Measurements from ENCODE around the gene GRAMD4.
A peak's percentile ranks its signal among the peaks of the same experiment; 100 is the strongest.
"Not testable (repeated sequence)": the region's sequence is repeated elsewhere in the genome, so short reads cannot be mapped to it uniquely, and the experiment has no call there.

Gene GRAMD4

DNA sequence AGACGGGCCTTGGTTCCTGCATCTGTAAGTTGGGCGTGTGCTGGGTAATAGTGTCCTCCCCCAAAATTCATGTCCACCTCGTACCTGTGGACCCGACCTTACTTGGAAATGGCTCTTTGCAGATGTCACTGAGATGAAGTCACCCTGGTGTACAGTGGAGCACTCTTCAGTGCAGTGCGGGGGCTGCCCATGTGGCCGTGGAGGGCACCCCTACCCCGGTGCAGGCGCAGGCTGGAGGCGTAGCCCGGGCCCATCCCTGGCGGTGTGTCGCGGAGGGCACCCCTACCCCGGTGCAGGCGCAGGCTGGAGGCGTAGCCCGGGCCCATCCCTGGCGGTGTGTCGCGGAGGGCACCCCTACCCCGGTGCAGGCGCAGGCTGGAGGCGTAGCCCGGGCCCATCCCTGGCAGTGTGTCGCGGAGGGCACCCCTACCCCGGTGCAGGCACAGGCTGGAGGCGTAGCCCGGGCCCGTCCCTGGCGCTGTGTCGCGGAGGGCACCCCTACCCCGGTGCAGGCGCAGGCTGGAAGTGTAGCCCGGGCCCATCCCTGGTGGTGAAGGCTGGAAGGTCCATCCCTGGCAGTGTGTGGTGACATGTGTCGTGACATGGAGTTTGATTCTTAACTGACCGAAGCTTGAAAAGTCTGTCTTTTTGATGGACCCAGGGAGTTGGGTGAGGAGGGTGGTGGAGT is 1.2 kb downstream of the GRAMD4 start:
- DNase-seq = not testable (repeated sequence)

GRCh38 chr22:46622081-46622521 is 1.9 kb downstream of the GRAMD4 start:
- peak; percentile 70 to 79 (median 74) for DNase-seq

DNA sequence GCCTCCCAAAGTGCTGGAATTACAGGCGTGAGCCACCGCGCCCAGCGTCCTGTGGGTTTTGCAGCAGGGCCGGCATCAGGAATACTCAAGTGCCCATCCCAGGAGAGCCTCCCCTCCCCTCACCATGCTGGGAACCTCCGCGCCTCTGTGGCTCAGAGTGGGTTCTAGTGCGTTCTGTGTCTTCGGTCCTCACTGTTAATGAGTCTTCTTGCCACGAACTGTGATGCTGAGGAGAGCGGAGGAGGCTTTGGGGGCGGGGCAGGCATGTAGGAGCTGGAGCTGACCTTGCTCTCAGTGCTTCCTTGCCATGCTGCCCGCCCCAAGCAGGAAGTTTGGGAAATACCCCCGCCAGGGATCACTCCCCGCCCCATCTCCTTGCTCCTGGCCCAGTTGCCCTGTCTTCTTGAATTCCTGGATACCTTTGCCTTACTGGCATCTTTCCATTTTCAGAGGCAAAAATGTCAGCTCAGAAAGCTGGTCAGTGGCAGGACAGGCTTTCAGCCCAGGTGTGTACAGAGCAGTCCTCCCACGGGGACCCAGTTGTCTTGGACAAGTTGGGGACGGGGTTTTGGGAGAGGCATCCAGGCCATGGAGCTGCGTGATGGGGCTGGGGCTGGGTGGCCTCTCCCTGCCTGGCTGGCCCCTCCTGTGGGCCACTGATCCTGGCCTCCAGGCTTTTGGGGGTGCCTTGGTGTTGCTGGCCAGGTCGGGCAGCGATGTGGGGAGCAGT is 5.1 kb downstream of the GRAMD4 start:
- DNase-seq = no peak

- DNase-seq = no peak
Observed at GRCh38 chr22:46625843-46626349, 5.7 kb downstream of the GRAMD4 start.

DNA sequence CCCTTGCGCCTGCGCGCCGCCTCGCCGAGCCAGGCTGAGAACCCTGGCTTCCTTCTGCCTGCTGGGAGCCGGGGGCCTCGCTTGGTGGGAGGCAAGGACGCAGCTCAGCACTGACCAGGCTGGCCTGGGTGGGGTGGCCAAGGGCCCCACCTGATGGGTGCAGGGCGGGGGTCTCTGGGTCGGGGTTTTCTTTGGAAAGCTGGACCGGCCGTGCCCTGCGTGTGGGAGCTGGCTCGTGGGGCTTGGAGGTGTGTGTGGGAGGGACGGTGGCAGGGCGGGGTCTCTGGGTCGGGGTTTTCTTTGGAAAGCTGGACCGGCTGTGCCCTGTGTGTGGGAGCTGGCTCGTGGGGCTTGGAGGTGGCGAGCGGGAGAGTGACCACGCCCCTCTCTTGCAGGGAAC is 6.2 kb downstream of the GRAMD4 start:
- DNase-seq = no peak

GRCh38 chr22:46626911-46627805 is 7.0 kb downstream of the GRAMD4 start:
- DNase-seq = no peak

- no peak for DNase-seq
Observed at GRCh38 chr22:46627806-46628482, 7.8 kb downstream of the GRAMD4 start.

GRCh38 chr22:46628756-46629155 is 8.6 kb downstream of the GRAMD4 start:
- DNase-seq = no peak

GRCh38 chr22:46629291-46629690 is 9.1 kb downstream of the GRAMD4 start:
- no peak for DNase-seq

DNA sequence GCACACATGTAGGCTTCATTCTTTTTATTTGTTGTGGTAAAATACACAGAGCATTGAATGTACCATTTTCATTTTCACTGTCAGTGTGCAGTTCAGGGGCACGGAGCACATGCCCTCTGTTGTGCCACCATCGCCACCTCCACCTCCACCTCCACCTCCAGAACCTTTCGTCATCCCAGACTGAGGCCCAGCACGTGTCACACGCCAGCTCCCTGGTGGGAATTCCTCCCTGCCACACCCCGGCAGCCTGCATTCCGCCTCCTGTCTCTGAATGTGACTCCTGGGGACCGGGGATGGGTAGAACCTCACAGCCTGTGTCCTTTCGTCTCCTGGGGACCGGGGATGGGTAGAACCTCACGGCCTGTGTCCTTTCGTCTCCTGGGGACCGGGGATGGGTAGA is 10.9 kb downstream of the GRAMD4 start:
- DNase-seq = no peak

DNA sequence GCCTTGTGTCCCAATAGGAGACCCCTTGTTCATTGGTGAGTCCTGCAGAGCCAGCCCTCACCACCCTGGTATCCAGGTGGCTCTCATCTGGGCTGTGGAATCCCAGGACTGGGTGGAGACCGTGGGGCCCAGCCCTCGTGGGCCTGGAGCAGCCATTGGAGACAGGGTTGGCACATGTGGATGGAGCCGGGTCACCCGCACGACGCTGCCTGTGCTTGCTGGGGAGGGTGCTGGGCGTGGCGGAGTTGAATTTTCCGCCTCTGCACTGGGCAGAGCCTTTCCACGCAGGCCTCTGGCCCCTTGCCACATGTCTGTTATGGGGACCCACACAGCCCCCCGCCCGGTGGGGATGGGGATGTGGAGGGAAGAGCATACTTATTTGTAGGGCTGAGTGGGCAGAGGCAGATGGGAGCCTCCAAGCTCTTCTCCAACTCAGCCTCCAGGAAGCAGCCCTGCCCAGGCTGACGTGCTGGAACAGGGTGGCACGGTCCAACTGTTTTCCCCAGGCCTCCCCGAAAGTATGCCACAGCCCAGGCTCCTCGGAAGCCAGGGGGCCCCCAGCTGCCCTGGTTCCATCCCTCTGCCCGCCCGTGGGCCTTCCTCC is 12.6 kb downstream of the GRAMD4 start:
- no peak for DNase-seq

- no peak for DNase-seq
Observed at GRCh38 chr22:46633334-46633890, 13.2 kb downstream of the GRAMD4 start.

- no peak for DNase-seq
Observed at GRCh38 chr22:46634011-46634699, 14.0 kb downstream of the GRAMD4 start.

DNA sequence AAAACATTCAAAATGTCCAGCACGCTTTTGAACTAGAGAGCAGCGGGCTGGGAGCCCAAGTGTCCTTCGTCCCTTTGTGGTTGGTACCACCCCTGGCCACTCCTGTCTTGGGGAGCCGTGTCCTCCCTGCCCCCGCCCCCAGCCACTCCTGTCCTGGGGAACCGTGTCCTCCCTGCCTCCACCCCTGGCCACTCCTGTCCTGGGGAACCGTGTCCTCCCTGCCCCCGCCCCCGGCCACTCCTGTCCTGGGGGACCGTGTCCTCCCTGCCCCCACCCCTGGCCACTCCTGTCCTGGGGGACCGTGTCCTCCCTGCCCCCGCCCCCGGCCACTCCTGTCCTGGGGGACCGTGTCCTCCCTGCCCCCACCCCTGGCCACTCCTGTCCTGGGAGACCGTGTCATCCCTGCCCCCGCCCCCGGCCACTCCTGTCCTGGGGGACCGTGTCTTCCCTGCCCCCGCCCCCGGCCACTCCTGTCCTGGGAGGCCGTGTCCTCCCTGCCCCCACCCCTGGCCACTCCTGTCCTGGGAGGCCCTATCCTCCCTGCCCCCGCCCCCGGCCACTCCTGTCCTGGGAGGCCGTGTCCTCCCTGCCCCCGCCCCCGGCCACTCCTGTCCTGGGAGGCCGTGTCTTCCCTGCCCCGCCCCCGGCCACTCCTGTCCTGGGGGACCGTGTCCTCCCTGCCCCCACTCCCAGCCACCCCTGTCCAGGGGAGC is 14.9 kb downstream of the GRAMD4 start:
- DNase-seq = not testable (repeated sequence)

DNA sequence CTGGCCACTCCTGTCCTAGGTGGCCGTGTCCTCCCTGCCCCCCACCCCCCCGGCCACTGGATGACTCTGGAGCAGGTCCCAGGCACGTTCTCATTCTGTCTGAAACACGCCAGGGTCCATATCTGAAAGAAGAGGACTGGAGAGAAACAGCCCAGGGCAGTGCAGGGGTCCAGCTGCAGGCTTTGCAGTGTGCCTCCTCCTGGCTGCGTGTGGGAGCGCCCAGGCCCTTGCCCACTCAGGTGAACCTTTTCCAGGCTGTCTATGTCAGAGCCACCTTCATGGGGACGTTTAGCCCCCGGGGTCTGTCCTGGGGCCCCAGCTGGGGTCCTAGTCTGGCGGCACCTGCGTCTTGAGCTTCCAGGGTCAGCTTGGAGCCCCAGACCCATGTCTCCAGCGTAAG is 15.6 kb downstream of the GRAMD4 start:
- DNase-seq = no peak

DNA sequence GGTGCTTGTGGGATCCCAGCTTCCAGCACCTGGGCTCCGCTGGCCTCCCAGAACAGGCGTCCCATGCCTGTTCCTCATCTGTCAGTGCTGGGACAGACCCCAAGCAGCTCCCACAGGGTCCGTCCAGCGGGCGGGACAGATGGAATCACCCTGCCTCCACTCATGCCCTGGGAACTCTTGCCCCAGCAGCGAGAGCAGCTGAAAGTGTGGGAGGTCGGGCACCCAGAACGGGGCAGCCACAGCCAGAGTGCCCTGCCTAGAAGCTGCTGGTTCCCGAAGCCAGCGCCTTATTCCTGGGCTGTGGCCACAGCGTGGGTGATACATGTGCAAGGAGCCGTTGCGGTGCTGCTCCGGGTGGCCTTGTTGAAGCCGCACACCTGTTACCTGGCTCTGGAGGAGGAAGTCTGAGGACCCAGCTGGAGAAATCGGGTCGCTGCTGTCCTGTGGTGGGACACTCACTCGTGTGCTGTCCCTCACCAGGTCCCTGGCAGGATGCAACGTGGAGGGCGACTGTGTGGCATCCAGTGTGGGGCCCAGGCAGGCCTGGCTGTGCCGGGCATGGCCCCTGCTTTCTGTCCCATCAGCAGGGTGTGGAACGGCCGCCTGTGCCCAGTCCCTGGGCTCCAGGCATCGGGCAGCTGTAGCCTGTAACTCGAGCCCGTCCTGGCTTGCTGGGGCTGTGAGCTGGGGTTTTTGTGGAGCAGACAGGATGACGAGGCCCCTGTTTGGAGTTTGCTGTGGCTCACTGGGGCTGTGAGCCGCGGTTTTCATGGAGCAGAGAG is 16.2 kb downstream of the GRAMD4 start:
- DNase-seq = no peak

DNA sequence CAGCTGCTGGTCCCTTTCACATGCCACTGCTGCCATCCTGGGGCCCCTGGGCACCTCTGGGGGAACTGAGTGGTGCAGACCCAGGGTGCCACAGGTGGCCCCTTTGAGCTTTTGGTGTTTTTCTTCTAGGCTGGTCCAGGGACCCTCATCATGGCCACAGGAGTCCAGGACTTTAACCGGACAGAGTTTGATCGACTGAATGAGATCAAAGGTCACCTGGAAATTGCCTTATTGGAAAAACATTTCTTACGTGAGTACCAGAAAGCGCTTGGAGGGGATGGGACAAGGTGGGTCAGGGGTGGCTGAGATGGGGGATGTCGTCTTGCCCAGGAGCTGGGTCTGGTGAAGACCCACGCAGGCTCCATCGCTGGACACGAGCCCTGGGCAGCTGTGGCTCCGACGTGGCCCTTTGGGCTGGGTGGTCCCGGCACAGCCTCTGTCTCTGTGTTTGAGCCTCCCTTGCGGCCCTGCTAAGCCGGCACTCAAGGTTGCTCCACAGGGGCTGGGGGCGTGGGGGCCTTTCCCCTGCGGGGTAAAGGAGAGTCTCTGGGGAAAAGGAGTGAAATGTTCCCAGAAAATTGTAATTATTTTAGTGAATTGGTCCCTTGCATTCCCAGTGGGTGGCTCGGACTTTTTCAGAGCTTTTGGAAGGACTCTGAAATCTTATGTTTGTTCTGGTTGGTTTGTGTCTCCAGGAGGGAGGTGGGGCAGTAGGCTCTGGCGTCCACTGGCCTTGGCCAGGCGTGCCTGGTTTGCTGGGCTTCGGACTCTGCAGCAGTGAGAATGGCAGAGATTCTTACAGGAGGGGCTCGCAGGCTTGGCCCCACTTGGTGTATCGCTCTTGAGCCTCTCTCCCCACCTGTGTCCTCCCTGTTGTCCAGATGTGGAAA is 17.8 kb downstream of the GRAMD4 start:
- no peak for DNase-seq

DNA sequence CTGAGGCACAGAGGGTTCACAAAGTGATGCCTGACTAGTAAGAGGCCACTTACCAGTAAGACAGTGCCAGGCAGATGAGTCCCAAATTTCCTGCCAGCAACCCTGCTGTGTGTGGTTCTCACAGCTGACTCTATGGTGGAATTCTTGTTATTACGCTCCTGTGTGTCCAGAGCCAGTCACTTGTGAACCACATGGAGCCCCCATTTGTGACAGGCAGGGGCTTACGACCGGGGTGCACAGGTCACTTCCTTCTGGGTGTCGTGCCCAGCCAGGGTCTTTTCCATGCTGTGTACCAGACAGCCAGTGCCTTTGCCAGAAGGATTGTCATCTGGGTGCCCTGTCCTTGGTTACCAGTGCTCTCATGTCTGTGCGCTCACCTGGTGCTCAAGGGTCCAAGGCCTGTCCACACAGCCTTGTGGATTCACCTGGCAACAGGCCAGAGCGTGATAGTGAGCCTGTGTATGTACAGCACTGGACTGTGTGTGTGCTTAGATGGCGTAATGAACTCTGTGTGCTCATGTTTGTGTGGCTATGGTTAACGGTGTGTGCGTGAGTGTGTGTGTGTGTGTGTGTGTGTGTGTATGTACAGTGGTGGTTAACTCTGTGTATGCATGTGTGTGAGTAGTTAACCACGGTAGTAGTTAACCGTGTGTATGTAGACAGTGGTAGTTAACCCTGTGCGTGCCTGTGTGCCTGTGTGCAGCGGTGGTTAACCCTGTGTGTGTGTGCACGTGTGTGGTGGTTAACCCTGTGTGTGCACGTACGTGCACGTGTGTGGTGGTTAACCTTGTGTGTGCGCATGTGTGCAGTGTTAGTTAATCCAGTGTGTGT is 18.6 kb downstream of the GRAMD4 start:
- DNase-seq = no peak
